Stimulated activated CD8-positive, alpha-beta memory T cell treated with anti-CD3 and anti-CD28 coated beads, Interleukin-4, amount 100 ng/mL, for 24 hours (primary cell): ENCODE measurements around the gene CDK15.
A peak's percentile ranks its signal among the peaks of the same experiment; 100 is the strongest.
"Not testable (repeated sequence)": the region's sequence is repeated elsewhere in the genome, so short reads cannot be mapped to it uniquely, and the experiment has no call there.

ENCODE experiments used
- DNase-seq: peaks from one replicate; pipeline ENCODE4 v3.0.0-alpha.2; 2020; ENCODE audit warnings: low read depth

Gene CDK15

DNA sequence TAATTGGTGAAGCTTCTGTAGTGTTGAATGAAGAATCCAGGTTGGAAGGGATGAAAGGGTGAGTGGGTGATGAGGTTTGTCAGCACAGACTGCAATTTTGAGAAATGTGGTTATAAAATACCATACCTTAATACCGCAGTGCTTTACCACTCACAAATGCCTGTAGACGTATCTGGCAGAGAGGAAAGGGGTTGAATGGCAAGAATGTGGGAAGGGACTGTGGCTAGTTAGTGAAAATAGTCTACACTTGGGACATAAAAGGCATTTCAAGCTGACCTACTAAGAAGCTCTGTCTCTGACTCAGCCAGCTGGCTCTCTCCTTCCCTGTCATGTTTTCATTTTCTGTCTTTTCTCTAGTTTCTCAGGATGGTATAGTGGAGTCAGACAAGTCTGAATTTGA is 25.1 kb downstream of the CDK15 start:
- DNase-seq, result no peak

DNA sequence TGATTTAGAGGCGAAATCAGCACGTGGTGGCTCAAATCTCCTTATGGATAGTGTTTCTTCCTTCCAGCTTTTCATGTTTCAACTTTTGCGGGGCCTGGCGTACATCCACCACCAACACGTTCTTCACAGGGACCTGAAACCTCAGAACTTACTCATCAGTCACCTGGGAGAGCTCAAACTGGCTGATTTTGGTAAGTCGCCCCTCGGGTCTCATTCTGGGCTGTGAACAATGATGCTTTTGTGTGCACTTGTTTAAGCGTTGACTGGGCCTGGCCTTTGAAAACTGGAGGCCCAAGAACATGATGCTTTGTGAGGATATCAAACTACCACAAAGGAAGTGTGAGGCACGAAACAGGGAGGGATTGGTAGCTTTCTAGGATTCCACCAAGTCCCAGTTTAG is 27.4 kb downstream of the CDK15 start:
- DNase-seq, result no peak

DNA sequence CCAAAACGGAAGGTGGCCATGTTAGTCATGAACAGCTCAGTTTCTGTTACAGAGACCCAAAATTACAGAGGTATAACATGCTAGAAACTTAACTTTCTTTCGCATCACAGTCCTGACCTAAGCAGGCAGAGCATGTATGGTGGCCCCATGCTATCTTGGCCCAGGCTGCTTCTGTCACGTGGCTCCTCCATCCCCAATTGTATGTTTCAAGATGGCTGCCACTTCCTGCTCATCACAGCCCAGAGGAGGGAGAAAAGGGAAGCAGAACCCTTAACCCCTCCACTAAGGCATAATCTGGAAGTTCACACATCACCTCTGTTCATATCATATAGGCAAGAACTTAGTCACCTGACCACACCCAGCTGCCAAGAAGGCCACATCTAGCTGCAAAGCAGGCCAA is 28.7 kb downstream of the CDK15 start:
- DNase-seq, result no peak

DNA sequence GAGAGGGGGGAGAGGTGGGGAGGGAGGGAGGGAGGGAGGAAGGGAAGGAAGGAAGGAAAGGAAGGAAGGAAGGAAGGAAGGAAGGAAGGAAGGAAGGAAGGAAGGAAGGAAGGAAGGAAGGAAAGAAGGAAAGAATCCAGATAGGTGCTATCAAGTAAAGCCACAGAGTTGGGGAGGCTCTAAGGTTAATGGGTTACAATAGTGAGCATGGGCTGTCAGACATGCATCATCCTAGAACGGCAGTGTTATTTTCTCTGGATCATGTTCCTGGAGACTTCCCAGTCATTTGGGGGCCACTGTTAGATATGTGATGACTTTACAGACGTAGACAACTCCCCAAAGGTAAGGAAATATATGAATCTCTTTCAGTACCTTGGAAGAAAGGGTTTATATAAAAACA is 31.1 kb downstream of the CDK15 start:
- DNase-seq, result no peak

DNA sequence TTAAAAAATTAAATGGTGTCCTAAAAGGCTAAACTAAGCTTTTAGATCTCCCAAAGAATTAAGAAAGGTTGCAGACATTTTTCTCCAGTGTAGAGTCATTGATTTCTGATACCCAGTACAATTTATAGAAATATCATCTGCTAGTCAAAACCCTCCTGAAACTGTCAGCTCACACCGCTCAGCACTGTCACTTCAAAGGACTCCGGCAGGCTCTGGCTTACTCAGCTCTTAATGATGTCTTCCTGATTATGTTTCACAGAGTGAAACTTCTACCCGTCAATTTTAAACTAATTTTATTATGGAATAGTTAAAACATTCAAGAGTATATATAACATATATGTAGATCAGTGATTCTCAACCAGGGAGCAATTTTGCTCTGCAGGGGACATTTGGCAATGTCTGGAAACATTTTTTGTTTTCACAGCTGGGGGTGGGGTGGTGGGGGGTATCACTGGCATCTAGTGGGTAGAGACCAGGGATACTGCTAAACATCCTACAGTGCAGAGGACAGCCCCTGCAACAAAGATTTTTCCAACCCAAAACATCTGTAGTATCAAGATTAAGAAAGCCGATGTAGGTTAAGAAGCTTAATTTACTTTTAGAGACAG is 31.6 kb downstream of the CDK15 start:
- no peak for DNase-seq

DNA sequence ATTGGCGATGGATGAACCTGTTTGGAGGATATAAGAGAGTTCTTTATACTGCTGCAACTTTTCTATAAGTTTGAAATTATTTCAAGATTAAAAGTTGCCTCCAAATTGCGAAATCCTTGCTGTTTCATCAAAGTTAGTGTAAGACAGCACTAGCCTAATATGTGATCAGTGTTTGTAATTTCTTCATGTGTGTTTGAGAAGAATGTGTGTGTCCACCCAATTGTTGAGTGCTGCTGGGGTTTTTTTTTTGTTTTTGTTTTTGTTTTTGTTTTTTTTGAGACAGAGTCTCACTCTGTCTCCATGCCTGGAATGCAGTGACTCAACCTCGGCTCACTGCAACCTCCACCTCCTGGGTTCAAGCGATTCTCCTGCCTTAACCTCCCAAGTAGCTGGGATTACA is 33.4 kb downstream of the CDK15 start:
- no peak for DNase-seq

DNA sequence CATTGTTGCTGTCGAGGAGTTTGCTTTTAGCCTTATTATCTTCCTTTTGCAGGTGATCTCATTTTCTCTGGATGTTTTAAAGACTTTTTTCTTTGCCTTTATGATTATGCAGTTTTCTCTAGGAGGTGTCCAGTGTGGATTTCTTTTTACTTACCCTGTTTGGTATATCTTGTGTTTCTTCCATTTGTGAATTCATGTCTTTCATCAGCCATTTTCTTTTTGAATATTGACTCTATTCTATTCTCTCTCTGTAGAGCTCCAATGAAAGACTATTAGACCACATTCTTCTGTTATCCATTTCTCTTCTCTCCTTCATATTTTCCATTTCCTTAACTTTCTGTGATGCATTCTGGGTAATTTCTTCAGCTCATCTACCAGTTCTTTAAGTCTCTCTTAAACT is 34.4 kb downstream of the CDK15 start:
- no peak for DNase-seq

DNA sequence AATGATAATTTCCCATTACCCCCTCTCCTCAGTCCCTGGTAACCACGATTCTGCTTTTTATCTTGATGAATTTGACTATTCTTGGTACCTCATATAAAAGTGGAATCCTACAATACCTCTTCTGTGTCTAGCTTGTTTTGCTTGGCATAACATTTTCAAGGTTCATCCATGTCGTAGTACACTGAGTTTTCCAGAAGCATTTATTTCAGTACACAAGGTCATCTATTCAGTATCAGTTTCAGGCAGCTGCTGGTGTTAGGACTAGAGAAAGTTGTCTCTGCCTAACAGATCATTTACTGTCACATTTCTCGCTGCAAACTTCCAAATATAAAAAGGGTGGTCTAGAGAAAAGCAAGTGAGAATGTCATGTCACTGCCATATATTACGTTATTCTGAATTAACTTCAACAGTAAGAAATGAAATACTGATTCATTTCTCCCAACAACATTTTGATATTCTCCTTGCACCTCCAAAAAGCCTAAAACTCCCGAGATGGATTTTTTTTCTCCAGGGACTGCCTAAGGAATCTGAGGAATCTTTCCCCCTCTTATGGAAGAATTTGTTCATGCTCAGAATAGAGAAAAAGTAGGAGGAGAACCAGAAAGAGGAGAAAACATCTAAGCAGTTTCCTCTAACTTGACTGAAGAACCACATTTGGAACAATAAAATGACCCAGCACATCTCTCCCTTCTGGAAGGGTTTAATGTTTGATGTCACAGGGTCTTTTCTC is 36.0 kb downstream of the CDK15 start:
- no peak for DNase-seq

DNA sequence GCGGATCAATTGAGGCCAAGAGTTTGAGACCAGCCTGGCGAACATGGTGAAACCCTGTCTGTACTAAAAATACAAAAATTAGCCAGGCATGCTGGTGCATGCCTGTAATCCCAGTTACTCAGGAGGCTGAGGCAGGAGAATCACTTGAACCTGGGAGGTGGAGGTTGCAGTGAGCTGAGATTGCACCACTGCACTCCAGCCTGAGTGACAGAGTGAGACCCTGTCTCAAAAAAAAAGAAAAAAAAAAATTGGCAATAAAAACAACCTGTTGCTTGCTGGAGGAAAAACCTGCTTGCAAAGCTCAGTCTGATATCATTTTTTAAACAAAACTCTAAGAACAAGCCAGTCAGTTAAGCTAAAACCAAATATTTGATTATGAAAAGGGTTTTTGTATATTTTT is 38.6 kb downstream of the CDK15 start:
- DNase-seq, result not testable (repeated sequence)

DNA sequence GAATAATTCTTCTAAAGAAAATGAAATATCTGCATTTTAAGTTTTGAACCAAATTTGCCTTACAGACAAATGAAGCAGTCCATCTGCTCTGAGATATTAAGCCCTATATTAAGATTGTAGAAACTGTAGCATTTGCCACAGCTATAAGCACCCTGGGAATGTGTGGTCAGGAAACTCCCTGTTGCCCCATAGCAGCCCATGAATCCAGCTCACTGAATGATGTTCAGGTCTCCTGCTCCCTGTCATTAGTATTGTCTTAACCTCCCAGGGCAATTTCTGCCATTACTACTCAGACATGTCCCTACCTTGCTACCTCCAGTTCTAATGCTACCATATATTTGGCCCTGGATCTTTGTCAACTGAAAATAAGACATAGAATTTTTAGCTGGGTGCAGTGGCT is 41.1 kb downstream of the CDK15 start:
- DNase-seq, result no peak

DNA sequence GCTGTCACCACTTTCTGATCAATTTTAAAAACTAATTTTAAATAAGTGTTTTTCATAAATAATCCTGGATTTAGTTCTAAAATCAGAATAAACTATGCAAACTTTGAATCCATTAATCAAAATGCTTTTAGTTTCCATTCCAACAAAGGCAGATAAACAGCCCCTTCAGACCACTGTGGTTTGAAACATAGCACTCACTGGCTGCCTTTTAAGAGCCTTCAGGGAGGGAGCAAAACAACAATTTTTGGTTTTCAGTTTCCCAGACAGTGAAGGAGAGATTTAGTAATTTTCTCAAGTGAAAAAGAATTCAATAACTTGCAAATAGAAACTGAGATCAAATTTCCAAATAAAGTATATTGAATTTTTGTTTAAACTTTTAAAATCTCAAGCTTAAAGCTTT is 46.1 kb downstream of the CDK15 start:
- no peak for DNase-seq

DNA sequence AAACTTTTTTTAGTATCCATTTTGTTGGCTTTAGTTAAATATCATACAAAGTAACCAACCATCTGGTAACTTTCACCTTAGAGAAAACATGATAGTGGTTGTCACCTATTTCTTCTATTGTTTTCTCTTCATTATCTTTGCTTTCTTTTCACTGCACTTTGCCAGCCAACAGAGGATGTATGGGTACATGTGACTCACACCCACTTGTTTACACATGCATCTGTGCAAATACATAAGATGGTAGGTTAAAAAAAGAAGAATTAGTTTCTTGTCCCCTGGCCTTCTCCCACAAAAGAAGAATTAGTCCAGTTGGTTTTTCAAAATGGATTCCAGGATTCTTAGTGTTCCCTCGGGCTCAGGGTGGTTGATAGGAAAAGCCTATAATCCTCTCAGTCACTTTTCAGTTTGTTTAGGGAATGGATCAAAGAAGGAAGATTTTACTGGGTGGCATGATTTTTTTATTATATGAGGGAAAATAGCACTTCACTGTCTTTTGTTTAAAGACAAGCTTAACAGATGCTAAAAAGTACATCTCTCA is 46.6 kb downstream of the CDK15 start:
- no peak for DNase-seq

DNA sequence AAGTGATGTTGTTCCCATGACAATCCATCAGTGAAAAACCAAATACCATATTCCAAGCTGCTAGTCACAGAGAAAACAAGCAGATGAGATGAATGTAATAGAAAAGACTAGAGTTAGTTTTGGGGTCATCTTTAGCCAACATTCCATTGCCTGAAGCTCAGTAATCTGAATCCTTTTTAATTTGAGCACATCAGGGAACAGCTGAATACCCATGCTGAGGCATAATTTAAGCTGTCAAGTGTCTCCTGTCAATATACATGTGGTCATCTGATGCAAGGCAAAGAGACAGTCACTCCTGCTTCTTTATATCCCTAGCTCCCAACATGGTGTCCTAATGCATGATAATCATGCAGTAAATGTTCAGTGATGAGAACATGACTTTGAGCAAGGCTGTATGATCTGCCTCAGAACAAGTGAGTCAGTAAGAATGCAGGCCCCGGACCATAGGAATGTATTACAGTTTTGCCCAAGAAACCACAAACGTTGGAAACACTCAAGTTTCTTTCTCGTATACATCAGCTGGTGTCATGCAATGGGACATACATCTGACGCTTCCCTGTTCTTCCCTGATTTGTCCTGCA is 48.0 kb downstream of the CDK15 start:
- DNase-seq, result no peak

DNA sequence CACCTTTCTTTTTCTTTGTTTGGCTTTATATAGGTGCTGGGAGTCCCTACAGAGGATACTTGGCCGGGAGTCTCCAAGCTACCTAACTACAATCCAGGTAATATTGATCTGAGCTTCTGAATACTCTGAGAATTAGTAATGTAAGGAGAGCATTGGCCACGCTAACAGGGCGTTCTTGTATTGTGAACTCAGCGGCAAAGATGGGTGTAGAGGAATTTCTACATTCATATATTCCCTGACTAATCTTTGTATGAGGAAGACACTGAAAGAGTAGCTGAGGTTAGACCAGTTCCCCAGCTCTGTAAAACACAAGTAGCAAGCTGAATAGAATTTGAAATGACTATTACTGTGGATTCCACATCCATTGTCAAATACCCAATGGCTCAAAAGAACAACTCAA is 48.5 kb downstream of the CDK15 start:
- no peak for DNase-seq

DNA sequence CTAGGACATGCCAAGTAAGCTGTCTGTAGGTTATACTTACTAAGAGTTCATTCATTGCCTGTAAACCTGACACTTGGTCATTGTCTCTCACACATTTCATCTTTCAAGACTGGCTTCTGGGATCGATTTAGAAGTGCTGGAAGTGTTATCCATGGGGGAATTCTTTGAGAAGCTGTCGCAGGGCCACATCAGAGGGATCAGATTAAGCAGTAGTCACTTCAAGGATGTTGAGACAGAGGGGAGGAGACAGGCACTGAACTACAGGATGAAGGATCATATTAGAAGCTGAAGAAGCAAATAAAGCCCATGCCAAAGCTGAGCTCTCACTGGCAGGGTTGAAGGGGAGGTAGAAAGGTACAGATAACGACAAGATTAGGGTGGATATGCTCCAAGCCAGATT is 49.0 kb downstream of the CDK15 start:
- DNase-seq, result no peak

DNA sequence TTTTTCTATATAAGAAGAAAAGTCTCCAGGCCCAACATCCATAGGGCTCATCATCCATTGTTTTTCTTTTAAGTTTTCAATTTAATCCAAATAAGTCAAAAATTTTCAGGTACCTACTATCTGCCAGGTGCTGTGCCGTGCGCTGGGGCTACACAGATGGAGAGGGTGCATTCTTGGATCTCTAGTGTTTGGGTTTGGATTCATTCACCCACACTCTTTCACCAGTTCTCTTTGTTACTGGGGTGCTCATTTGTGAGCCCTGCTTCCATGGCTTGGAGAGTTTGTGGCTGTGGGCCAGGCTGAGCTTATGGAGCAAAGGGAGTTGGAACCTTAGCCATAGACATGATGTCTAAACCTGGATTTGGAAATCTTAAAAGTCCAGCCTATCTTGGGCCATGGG is 51.0 kb downstream of the CDK15 start:
- DNase-seq, result no peak

DNA sequence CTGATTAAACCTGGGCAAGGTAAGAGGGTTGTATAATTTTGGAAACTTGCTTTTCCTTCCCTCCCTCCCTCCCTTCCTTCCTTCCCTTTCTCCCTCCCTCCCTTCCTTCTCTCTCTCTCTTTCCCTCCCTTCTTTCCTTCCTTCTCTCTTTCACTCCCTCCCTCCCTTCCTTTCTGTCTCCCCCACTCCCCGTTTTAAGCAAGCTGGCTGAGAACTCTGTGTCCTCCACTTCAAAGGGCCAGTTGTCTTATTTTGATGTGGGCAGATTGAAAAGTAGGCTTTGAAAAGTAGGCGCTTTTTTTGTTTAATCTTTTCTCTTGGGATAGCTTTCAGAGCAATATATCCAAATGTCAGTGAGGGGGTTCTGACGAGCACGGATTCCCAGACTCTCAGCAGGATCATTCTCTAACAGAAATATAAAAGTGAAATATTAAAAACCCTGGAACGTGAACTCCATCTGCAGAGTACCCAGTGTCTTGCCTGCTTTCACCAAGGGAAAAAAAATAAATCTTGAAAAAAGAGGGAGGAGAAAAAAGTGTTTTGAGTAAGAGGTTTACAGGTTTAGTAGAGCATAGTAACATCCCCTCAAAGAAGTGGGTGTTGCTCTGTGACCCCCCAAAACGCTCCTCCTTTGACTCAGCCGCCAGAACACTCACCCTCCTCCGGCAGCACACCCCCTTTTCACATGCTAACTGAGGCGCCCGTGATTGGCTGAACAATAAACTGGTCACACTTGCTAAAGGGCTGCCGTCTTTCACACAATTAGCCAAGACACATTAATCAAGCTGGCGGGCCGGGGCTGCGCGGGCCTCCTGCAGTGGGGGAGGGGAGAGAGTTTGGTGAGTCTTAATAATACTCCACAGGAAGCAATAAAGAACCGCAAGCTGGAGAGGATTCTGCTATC is 52.2 kb downstream of the CDK15 start:
- peak; percentile 6 for DNase-seq

DNA sequence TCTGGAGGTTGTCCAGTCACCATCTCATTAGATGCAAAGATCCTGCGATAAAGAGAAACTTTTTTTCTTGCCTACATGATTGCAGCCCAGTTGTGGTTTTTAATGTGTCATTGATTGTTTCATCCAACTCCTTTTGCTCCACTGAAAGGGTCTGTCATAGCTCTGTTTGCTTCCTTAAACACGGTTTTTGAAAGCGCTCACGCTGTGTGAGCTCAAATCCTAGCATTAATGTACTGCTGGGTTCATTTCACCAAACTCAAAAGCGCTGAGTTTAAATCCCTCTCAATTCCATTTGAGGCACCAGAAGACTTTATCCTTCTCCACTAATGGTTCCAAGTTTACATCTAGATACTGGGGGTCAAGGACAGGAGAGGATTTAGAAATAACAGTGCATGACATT is 53.6 kb downstream of the CDK15 start:
- no peak for DNase-seq

DNA sequence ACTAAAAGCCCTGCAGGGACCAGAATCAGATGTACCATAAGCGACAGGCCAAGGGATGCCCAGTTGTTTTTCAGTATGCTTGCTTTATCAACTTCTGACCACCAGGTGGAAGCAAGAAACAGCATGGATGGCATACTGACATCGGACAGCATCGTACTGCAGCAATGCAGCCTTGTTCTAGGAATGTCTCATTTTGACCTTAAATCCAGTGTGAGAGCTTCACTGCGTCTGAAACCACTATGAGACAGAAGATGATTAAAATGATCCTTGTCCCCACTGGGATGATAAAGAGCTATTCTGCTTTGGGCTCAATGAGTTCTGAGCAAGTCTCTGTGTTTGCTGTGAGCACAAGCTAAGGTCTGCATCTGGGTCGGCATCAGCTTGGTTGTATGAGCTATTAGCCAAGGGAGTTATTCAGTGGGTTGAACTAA is 54.3 kb downstream of the CDK15 start:
- DNase-seq, result no peak

DNA sequence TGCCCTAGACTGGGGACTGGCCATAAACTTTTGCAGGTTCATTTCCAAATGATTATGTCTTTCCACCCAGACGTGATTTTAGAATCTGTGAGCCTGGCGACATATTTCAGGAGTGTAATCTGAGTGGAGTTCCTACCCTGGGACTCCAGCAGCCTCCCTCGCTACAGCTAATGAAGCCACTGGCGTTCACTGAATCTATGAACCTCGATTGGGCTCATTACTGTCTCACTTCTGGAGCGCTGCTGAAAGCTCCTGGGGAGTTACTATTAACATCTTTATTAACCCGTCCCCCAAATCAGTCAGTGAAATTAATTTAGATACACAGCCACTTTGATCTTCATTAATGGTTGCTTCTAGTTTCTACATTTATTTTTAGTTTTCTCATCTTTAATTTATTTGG is 56.5 kb downstream of the CDK15 start:
- DNase-seq, result no peak

DNA sequence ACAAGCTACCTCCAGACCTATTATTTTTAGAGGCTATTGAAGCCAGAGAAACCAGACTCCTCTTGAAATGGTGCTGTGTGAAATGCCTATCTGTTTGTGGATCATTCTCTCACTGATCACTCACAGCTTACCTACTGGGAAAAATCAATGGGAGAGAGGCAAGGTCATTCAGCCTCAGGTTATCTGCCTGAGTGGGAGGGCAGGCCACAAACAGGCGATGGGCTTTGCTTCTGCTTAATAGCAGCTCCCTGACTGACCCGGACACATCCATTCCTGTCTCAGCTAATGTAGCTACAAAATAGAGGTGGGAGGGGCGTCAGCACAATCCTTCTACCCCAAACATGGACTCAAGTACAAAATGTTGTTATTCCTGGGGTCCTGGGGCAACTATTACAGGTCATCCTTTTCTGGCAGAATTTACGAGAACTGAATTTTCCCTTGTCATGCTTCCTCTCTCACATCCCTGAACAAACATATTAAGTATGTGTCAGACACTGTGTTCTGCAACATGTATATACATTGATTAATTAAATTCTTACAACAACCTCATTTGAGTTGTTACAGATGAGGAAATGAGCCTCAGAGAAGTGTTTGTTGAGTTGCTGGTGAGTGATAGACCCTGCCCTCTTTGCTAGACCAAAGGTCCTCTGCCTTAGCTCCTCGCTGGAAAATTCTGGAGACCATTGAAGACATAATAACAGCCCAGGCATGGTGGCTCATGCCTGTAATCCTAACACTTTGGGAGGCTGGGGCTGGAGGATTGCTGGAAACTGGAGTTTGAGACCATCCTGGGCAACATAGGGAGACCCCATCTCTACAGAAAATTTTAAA is 60.5 kb downstream of the CDK15 start:
- no peak for DNase-seq

DNA sequence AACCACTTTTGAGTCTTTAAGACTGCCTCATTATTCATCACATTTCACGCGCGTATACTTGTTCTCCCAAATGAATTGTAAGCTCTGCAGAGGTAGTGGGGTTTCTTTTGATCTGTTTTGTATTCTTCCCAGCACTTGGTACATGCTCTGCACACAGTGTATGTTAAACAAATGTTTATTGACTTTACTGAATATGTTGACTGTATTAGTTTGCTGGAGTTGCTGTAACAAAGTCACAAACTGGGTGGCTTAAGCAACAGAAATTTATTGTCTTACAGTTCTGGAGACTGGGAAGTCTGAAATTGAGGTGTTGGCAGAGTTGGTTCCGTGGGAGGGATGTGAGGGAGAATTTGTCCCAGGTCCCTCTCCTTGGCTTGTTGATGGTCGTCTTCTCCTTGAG is 65.1 kb downstream of the CDK15 start:
- no peak for DNase-seq
